Activated CD4-positive, alpha-beta T cell treated with anti-CD3 and anti-CD28 coated beads, Interleukin-2, amount 50 U/mL, for 4 hours (primary cell): ENCODE measurements around the gene CACNG4.

Experiments used
- DNase-seq, 2 experiments: peaks; one replicate each; pipeline ENCODE4 v3.0.0-alpha.2; 2020

Gene CACNG4

DNA sequence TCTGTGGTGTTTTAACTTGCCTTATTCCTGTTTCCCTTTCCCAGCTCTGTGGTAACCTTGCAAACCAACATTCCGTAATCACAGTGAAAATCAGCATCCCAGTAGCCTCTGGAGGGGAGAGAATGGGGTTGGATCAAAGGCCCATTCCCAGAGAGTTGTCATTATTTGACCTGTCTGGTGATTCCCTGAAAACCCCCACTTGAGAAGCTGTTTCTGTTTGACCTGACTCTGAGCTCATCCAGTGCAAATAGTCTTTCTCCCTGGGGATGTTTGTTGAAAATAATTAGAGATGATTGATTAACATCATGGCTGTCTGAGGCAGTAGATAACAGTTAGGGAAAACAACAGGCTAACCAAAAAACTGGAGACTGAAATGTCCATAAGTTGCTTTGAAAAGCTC lies 82.9 kb downstream of the CACNG4 start:
- DNase-seq = no peak

DNA sequence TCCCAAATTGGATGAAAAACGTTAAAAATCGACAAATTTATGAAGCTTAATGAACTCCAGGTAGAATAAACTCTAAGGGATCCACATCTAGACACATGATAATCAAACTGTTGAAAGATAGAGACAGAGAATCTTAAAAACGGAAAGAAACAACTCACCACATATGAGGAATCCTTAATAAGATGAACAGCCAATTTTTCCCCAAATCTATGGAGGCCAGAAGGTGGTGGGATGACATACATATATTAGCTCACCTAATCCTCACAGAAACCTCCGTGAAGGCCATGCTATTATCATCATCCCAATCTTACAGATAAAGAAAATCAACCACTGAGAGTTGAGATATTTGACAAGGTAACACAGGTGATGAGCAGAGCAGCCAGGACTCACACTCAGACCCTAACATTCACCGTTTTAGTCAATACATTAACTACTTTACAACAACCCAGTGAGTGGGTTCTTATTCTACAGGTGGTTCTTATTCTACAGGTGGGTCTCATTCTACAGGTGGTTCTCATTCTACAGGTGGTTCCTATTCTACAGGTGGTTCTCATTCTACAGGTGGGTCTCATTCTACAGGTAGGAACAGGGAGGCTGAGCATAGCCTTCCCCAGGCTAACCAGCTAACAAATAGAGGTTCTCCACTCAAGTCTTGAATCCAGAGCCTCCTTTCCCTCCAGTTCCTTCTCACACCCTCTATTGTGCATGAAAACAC lies 84.7 kb downstream of the CACNG4 start:
- no peak for DNase-seq

DNA sequence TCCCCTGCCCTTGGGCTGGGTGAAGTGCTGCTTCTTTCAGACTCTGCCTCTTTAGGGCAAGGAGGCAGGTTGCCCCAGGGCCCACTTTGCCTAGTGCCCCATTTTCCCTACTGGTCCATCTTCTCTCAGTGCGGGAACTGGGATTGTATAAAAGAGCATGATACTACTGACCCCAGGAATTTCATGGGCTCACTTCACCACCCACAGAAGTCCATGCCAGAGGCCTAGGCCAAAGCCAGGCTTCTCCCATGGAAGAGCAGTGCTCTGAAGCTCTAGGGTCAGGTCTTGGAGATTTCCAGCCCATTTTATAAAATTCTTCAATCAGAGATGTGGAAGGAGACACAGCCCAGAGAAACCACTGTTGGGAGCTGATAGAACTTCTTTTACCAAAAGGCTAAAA lies 85.6 kb downstream of the CACNG4 start:
- DNase-seq = no peak

DNA sequence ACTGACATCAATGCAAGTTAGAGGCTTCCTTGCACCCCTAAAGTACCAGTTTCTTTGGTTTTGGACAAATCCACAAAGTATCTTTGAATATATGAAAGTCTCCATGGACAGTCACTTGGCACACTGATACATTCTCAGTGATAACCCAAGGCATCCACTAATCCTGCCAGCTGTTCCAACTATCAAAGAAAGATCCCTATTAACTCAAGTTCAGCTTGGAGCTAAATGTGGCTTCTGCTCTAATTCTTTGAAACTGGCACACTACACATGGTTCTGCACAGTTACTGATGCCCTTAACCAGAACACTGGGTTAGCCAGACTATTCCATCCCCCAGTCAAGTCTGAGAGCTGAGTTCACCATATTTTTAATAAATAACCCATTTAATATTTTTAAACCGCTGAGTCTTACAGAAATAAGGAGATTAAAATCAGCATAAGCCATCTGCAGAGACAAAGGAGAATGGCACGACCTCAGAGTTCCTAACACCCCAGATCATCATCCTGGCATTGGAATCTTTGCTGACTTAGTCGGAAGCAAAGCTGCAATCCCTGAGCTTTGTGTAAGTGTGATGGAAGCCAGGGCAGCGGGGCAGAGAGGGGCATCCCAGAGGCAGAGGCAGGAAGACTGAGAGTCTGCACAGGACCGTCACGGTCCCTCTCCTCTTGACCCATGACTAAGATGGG lies 86.1 kb downstream of the CACNG4 start:
- DNase-seq = no peak

DNA sequence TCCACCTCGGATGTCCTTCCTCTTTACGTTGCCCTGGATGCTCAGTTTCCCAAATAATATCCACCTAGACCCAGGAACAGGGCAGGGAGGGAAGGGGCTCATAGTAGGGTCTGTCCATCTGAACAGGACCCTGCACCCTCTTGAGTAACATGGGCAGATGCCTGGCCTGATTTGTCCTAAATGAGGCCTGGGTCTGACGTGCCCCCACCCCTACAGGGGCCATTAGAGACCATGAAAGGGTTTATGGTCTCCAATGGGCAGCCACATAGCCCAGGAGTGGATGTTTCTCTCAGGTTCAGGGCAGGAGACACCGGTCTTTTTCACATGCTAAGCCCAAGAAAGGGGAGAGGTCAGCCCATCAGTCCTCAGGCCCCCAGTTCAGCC lies 86.6 kb downstream of the CACNG4 start:
- no peak for DNase-seq

DNA sequence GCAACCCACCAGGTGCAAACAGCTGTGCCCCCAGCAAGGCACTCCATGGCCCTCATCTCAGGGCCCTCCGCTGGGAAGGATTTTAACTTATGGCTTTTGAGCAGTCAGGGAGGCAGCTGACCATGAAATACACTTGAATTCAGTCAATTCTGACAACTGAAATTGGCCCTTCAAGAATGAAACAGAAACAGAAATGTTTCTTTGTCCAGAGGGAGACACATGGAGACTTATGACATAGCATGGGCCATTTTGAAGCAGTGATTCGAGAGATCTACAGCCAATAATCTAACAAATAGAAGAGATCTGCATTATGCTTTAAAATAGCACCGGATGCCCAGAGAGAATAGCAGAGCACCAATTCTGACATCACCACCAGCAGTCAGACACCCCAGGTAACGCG lies 87.3 kb downstream of the CACNG4 start:
- DNase-seq = no peak

DNA sequence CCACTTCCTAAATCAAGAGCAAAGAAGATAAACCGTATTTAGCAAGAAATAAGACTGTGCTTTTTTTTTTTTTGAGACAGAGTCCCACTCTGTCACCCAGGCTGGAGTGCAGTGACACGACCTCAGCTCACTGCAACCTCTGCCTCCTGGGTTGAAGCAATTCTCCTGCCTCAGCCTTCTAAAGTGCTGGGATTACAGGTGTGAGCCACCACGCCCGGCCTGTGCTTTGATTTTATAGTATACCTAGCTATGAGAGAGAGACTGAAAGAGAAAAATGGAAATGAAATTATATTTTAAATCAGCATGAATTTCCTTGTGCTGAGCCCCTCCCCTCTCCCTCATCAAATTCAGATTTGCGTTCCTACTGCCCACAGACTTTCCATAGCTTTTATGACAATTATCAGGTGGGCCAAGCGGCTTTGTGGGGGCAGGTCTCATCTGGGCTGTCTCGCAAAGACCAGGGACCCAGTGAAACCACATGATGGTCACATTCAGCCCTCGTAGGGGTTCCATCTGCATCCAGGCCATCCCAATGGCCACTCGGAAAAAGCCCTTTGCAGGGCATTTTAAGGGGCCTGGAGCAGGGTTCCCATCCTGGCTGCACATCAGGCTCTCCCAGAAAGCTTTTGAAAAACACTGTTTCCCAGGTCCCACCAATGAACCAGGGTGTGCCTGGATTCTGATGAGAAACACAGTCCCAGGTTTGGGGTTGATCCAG lies 88.4 kb downstream of the CACNG4 start:
- DNase-seq = no peak

DNA sequence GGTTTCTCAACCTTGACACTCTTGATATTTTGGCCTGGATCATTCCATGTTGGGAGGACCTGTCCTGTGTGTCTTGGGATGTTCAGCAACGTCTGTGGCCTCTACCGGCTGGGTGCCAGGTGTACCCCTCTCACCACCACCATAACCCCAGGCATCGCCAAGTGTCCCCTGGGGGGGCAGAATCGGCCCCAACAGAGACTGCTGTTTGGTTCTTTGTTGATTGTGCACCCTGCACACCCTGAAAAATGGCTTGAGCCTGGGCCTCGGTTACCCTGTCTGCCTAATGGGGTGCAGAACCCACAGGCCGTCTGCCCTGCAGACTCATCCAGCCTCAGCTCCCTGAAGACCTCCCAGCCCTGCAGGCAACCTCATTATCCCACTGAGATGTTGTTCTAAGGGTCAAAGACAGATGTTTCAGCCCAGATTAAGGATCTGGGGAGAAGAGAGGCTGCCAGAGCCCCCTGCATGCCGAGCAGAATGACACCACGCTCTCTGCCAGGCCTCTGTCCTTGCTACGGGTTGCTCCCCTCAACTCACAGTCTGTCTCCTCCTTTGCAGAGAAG lies 89.0 kb downstream of the CACNG4 start:
- no peak for DNase-seq

DNA sequence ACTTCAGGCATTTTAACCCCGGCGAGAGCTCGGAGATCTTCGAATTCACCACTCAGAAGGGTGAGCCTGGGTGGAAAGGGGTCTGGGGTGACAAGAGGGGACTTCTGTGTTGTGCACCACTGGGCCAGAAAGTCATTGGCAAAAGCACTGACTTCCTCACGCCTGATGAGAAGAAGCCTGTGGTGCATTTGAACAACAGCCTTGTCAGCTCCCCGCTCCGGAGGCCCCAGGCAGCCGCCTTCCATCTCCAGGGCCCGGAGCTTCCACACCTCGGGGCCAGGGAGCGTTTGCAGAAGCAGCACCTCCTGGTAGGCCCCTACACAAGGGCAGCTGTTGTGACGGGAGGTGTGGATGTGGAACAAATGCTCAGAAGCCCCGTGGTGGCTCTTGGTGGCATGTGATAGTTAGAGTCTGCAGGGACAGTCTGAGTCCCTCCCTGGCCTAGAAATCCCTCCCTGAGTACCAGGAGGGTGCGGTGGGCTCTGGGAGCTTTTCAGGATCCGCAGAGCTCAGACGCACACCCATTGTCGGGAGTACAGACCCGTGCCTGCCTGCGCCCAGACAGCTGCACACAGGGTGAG lies 89.6 kb downstream of the CACNG4 start:
- DNase-seq = no peak

DNA sequence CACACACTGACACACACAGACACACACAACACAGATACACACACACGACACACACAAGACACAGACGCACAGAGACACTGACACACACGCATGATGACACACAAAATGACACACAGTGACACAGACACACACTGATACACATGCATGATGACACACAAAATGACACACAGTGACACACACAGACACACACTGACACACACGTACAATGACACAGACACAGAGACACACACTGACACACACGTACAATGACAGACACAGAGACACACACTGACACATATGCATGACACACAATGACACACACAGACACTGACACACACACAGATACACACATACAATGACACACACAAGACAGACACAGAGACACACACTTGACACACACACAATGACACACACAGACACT lies 90.1 kb downstream of the CACNG4 start:
- DNase-seq = no peak

DNA sequence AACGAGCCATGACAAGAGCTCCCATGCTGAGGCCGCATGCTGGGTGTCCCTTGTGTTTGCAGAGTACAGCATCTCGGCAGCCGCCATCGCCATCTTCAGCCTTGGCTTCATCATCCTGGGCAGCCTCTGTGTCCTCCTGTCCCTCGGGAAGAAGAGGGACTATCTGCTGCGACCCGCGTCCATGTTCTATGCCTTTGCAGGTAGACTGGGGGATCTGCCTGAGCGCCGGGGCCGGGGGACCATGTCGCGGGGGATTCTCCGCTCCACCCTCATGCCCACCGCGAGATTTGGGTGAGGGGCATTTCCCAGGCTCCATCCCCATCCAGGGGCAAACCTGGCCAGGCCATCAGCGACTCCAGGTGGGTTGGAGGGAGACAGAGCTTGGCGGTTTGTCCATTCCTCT lies 90.5 kb downstream of the CACNG4 start:
- no peak for DNase-seq

DNA sequence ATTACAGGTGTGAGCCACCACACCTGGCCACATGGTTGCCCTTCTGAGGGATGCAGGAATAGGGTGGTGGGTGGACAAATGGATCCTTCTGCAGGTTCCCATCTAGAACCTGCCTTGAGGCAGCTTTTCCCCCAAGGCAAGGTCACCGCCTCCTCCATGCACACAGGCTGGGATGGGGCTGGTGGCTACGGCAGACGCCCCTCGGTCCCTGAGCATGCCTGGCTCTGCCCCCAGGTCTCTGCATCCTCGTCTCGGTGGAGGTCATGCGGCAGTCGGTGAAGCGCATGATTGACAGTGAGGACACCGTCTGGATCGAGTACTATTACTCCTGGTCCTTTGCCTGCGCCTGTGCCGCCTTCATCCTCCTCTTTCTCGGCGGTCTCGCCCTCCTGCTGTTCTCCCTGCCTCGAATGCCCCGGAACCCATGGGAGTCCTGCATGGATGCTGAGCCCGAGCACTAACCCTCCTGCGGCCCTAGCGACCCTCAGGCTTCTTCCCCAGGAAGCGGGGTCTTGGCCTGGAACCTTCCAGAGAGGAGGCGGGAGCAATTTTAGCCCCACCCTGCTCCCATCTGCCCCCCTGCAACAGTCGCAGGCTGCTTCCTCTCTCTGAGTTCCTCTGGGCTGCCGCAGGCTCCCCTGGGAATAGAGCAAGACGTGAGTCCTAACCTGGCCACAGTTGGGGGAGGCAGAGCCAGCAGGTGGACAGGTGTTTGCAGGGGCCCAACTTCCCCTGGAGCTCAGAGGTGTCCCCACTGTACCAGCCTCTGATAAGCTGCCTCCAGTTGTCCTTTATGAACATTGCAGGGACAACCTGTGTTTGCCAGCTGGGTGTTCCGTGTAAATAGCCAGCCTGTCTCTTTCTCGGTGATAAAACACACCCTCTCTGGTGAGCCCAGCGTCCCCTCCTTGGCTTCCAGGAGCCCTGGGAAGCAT lies 91.6 kb downstream of the CACNG4 start:
- no peak for DNase-seq

DNA sequence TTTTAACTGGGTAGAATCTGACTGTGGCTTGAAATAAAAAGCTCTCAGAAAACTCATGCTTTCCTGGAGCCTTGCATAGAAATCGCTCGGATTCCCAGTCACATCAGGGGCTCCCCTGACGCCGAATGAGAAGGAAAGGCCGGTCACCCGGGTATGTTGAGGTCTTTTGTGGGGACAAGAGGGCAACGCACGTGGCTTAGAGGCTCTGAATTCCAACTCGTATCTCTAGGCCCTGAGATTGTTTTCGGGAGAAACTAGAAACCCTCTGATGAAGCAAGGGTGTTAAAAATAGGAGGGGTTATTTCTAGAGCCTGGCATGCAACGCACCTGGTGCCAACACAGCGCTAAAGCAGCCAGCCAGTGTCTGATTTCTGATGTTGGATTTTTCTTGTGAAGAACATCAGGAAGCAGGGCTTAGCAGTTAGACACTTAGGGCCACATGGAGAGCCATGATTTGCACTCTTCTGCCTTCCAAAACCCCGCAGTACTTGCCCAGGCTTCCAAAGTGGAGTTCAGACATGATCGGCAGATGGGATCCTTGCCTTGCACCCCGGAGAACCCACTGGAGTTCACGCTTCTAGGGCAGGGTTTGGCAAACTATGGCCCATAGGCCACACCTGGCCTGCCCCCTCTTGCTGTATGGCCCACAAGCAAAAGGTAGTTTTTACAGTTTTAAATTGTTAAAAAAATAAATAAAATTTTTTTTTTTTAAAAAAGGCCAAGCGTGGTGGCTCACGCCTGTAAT lies 92.4 kb downstream of the CACNG4 start:
- no peak for DNase-seq

DNA sequence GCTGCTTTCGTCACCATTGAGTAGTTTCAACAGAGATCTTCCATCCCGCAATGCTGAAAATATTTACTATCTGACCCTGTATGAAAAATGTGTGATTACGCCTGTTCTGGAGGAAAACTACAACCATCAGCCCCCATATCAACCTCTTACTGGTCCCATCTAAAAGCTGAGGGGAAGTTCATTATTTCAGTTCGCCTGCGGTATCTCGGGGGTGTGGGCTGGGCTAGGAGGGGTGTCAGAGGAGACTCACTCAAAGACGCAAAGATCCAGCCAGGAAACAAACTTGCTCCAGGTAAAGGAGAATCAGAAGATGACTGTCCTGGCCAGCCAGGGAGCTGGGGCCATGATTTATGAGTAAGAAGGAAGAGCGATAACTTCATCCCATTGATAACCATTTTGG lies 93.5 kb downstream of the CACNG4 start:
- no peak for DNase-seq

DNA sequence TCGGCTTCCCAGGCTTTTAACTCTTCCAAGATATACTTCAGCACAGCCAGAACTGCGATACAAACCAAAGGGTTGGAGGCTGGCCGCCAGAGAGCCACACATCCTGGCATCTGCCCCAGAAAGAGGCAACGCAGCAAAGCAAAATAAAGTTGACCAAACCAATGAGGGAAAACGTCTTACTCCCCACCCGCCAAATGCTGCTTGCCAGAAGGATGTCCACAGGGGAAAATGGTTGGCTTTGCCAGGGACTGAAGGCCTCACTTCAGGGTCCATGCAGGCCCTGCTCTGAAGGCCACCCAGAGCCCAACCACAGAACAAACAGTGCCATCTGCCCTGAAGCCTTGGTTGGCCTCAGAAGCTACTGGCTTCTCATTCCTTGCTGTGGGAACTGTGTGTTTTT lies 94.9 kb downstream of the CACNG4 start:
- DNase-seq = no peak

DNA sequence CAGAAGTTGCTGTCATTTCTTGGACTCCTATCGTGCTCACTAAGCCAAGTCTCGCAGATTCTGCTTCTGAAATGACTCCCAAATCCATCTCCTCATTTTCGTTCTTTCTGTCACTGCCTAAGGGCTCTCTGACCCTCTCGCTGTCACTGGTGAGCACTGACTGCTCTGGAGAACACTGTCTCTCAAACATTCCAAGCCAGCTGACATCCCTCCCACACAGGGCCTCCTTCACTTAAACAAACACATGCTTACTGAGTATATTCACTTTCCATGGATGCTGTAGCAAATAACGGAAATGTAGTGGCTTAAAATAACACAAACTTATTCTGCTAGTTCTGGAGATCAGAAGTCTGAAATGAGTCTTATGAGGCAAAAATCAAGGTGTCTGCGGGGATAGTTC lies 98.6 kb downstream of the CACNG4 start:
- DNase-seq = no peak

DNA sequence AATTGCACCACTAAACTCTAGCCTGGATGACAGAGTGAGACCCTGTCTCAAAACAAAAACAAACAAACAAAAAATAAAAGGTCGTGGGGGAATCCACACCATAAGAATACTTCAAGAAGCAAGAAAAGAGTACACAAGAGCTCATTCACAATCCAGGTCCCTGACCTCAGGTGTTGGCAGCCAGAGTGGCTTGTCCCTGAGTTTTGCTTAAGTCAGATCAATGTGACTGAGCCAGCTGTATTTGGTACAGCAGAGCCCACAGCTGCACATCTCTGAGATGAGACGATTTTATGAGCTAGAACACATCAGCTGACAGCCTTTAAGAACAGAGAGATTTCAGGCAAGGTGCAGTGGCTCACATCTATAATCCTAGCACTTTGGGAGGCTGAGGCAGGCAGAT lies 102.2 kb downstream of the CACNG4 start:
- DNase-seq = no peak

DNA sequence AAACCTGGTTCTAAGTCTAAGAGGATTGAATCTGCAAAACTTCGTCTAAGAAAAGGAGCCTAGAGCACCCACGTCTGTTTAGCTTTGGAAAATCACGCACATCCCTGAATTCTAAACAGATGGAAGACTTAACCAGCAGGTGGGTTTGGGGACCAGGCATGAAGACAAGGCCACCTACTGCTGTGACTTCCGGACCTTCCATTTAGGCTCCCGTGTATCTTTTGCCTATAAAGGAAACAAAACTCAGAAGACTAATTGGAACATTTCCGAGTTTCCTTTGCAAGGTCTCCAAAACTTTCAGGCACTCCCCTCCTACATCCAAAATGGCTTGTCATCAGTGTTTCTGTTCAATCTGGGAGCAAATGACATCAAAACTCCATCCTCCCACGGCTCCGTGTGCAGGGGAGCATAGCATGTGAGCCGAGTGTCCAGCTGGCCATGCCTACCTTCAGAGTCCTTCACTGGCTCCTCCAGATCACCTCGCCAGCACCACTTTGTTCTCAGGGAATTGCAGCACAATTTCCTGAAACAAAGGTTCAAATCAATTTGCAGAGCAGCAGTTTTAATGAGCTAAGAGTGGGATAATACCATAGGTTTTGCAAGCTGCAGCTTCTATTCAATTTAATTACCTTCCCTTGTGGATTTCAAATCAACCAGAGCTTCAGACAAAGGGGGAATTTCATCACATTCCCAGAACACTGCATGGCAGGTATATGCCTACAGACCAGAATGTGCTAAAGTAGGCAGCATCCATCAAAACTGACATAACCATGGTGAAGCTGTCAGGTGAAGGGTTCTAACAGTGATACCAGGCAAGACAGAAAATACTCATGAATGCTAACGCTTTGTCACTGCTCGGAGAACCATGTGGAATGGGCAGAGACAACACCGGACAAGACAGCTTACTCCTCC lies 103.3 kb downstream of the CACNG4 start:
- no peak for DNase-seq

DNA sequence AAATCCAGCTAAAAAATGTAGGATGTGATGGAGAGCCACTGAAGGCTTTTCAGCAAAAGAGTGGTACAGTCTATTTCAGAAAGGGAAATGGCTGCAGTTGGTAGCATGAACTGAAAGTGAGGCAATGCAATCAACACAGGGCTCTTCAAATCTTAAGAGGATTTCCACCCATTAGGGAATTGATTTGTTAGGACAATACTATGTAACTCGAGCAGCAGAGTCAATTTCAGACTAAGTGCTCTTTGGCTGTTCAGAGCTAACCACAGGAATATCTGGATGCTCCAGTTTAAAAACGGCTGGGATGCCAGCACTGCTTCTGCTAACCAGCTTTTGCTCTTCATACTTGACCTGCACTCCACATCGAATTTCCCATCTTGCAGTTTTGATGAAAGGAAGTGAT lies 104.5 kb downstream of the CACNG4 start:
- DNase-seq = no peak

DNA sequence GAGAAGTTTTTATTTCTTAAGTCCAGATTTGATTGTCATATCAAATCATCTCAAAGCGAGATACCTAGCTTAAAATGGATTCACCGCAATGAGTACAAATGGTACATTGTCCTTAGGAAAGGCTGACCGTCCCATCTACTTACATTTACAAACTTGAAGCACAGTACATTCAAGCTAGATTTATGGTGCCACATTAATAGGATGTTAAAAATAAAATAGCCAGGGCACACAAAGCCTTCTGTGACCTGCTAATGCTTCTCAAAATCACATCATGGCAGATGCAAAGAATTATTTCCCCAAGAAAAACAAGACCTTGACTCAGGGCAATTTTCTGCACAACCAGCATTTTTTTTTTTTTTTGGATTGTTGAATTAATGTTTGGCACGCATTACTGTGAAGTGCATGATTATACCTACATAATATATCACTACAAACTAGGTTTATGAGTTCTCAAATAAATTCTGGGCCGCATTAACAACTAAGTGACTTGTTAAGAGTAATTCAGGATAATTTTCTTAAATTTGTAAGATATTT lies 105.2 kb downstream of the CACNG4 start:
- DNase-seq = no peak
